Type B pancreatic cell (in vitro differentiated cells): Measurements from ENCODE around the gene DIP2A. TPM values are rescaled to one million over a fixed set of nuclear protein-coding genes. Genes with fewer than 3 reads are reported as not detected.
"Not testable (repeated sequence)": the region's sequence is repeated elsewhere in the genome, so short reads cannot be mapped to it uniquely, and the experiment has no call there.

Experiments
- DNase-seq: peaks from one replicate; pipeline ENCODE4 v3.0.0; 2021; ENCODE audit warnings: mixed read lengths; ENCODE audit not compliant: unreplicated experiment; ENCODE audit errors: extremely low spot score
- H3K27ac Mint-ChIP-seq: 2 replicates; pipeline ENCODE4 v1.8.0; 2021; ENCODE audit warnings: mild to moderate bottlenecking, mixed read lengths
- H3K27me3 Mint-ChIP-seq: 2 replicates; pipeline ENCODE4 v1.8.0; 2021; ENCODE audit warnings: mixed read lengths
- H3K36me3 Mint-ChIP-seq: 2 replicates; pipeline ENCODE4 v1.8.0; 2021; ENCODE audit warnings: mixed read lengths
- H3K4me1 Mint-ChIP-seq: one replicate; pipeline ENCODE4 v1.8.0; 2021; ENCODE audit warnings: mixed read lengths; ENCODE audit not compliant: unreplicated experiment
- H3K4me3 Mint-ChIP-seq: 2 replicates; pipeline ENCODE4 v1.8.0; 2021; ENCODE audit warnings: mild to moderate bottlenecking, mixed read lengths
- H3K9me3 Mint-ChIP-seq: 2 replicates; pipeline ENCODE4 v1.8.0; 2021; ENCODE audit warnings: mixed read lengths
- total RNA-seq: library from RNA; stranded (reverse); gene quantifications from 2 replicates; pipeline ENCODE4 v1.2.1, GENCODE V29; 2021; ENCODE audit warnings: low replicate concordance
- TF ChIP-seq, protein P1 (sequence below): fragments of 200-600 bp; sonication (generic); conservative IDR thresholded peaks from 2 replicates; pipeline ENCODE4 v1.5.0; 2021; ENCODE audit warnings: antibody characterized with exemption, mild to moderate bottlenecking

DIP2A gene
- total RNA-seq, 1 donor from 2014 or later = 49.4 TPM

DNA sequence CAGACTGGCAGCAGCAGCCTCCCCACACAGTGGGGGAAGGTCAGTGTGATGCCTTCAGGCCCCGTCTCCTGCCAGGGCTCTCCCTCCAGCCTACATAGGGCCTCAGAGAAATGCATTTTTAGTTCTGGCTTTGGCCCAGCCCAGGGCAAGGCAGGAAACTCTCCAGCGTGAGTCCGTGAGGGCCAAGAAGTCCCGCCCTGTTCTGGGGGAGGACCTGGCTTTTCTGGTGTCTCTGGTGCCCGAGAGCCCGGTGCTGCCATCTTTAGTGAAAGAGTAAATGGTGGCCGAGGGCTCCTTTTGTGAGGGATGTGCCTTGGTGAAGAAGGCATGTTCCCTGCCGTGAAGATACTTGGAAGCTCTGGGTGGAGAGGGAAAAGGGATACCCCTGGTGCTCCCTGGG, 14.8 kb upstream of the DIP2A start:
- Mint-ChIP-seq H3K4me3 (no peak overlapping the region), H3K36me3 (peaks cover 45% of the 10 kb centered on the region), H3K27ac (peak overlapping the region; percentile 51), H3K9me3 (peaks cover 6% of the 10 kb centered on the region), H3K4me1 (no peaks in the 10 kb centered on the region), H3K27me3 (no peaks in the 10 kb centered on the region)
- DNase-seq = no peak
- TF ChIP-seq, protein P1, sequence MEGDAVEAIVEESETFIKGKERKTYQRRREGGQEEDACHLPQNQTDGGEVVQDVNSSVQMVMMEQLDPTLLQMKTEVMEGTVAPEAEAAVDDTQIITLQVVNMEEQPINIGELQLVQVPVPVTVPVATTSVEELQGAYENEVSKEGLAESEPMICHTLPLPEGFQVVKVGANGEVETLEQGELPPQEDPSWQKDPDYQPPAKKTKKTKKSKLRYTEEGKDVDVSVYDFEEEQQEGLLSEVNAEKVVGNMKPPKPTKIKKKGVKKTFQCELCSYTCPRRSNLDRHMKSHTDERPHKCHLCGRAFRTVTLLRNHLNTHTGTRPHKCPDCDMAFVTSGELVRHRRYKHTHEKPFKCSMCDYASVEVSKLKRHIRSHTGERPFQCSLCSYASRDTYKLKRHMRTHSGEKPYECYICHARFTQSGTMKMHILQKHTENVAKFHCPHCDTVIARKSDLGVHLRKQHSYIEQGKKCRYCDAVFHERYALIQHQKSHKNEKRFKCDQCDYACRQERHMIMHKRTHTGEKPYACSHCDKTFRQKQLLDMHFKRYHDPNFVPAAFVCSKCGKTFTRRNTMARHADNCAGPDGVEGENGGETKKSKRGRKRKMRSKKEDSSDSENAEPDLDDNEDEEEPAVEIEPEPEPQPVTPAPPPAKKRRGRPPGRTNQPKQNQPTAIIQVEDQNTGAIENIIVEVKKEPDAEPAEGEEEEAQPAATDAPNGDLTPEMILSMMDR = no peak

DNA sequence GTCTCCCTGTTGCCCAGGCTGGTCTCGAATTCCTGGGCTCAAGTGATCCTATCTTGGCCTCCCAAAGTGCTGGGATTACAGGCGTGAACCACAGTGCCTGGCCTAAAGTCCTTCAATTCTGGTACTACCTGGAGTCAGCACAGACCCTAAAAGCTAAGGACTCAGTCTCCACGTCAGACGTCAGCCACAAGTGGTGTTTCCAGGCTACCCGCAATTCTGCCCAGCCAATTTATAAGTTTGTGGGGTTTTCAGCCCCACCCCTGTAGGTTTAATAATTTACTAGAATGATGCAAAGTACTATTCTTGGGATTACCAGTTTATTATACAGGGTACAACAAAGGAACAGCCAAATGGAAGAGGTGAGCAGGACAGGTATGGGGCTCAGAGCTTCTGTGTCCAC, 10.6 kb upstream of the DIP2A start:
- Mint-ChIP-seq H3K36me3 (peaks cover 40% of the 10 kb centered on the region), H3K9me3 (peaks cover 6% of the 10 kb centered on the region), H3K4me1 (no peaks in the 10 kb centered on the region), H3K27ac (peak overlapping the region; percentile 35), H3K4me3 (no peak overlapping the region), H3K27me3 (no peaks in the 10 kb centered on the region)
- no peak for DNase-seq
- TF ChIP-seq, protein P1 = no peak

DNA sequence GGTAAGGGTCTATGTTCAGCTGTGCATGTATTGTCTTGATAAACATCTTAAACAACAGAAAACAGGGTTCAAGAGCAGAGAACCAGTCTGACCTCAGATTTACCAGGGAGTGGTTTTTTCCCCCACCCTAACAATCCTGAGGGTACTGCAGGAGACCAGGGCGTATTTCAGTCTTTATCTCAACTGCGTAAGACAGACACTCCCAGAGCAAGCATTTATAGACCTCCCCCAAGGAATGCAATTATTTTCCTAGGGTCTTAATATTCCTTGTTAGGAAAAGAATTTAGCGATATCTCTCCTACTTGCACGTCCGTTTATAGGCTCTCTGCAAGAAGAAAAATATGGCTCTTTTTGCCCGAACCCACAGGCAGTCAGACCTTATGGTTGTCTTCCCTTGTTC, 9.8 kb upstream of the DIP2A start:
- not testable (repeated sequence) for H3K4me1 Mint-ChIP-seq, H3K9me3 Mint-ChIP-seq, H3K4me3 Mint-ChIP-seq, DNase-seq, H3K27me3 Mint-ChIP-seq
- Mint-ChIP-seq H3K27ac (peak overlapping the region; percentile 35), H3K36me3 (peaks cover 40% of the 10 kb centered on the region)

- H3K36me3 Mint-ChIP-seq = peaks cover 24% of the 10 kb centered on the region
- no peaks in the 10 kb centered on the region for H3K27me3 Mint-ChIP-seq
- peaks cover 15% of the 10 kb centered on the region for H3K4me1 Mint-ChIP-seq
- no peak overlapping the region for H3K4me3 Mint-ChIP-seq
- DNase-seq = no peak
- TF ChIP-seq, protein P1 = no peak
- H3K27ac Mint-ChIP-seq = no peak overlapping the region
- H3K9me3 Mint-ChIP-seq = peaks cover 6% of the 10 kb centered on the region
Observed at GRCh38 chr21:46452710-46453109, 6.0 kb upstream of the DIP2A start.

- Mint-ChIP-seq H3K4me1 (peaks cover 17% of the 10 kb centered on the region), H3K36me3 (peaks cover 15% of the 10 kb centered on the region), H3K9me3 (no peaks in the 10 kb centered on the region), H3K27ac (no peak overlapping the region), H3K4me3 (no peak overlapping the region), H3K27me3 (no peaks in the 10 kb centered on the region)
- DNase-seq = no peak
- TF ChIP-seq, protein P1 = no peak
Observed at GRCh38 chr21:46454142-46454541, 4.5 kb upstream of the DIP2A start.

GRCh38 chr21:46454634-46455390, 3.9 kb upstream of the DIP2A start:
- Mint-ChIP-seq H3K36me3 (peaks cover 15% of the 10 kb centered on the region), H3K9me3 (no peaks in the 10 kb centered on the region), H3K4me3 (peak overlapping the region; percentile 13), H3K4me1 (peaks cover 17% of the 10 kb centered on the region), H3K27me3 (no peaks in the 10 kb centered on the region), H3K27ac (no peak overlapping the region)
- TF ChIP-seq, protein P1 = no peak
- DNase-seq = no peak
